Stimulated activated CD4-positive, alpha-beta T cell treated with anti-CD3 and anti-CD28 coated beads, Interleukin-2, amount 100 ng/mL, for 4 hours (primary cell): ENCODE data around the gene EIF1.
"Not testable (repeated sequence)": the region's sequence is repeated elsewhere in the genome, so short reads cannot be mapped to it uniquely, and the experiment has no call there.

Experiments
- DNase-seq: peaks from one replicate; pipeline ENCODE4 v3.0.0-alpha.2; 2020; ENCODE audit warnings: low read depth

The EIF1 gene

DNA sequence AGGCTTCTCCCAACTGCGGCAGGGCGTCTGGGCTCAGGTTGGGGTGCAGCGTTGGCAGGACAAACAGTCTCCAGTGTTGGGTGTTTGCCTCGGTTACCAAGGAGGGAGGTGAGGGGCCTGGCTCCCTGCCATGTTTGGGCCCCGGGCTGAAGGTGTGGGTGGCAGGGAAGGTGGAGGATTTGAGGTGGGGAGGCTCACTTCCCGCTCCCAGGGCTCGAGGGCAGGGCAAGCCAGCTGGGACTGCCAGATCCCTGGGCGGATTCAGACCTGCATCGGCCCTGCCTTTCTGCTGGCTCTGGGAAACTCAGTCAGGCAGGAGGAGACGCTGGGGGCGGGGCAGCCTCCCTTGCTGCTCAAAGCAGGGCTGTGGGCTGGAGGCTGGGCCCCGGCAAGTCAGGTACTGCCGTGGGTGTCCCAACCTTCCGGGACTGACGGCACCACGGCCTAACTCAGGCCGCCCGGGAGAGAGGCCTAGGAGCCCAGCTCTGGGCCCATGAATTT is 33.0 kb upstream of the EIF1 start:
- no peak for DNase-seq

DNA sequence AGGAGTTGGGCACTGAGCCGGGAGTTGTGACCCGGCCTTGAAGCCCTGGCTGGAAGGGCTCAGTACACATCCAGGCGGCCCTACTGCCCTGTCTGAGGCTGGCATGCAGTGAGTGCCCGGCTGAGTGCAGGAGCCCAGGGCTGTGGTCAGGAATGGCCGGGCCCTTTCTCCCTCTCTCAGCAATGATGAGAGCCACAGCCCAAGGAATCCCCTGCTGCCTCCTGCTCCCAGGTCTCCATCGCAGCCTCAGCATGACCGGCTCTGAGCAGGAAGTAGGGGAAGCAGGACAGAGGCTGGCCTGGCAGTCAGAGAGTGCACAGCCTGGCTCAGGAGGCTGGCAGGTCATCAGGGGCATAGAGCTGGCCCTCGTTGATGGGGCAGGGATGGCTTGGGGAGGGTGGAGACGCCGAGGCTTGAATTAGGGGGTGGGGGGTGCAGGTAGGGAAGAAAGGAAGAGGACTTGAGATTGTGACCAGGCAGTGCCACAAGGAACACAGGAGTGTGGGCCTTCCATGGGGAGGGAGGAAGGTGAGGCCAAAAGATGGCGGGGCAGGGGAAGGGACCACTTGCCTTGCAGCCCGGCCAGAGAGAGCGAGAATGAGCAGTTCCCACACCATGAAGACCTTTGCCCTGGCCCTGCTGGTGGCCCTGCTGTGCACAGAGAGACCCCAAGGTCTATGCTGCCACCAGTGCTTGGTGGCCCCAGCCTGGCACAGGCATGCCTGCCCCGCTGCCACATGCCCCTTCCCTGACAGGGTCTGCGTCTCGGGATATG is 32.2 kb upstream of the EIF1 start:
- DNase-seq, result no peak

DNA sequence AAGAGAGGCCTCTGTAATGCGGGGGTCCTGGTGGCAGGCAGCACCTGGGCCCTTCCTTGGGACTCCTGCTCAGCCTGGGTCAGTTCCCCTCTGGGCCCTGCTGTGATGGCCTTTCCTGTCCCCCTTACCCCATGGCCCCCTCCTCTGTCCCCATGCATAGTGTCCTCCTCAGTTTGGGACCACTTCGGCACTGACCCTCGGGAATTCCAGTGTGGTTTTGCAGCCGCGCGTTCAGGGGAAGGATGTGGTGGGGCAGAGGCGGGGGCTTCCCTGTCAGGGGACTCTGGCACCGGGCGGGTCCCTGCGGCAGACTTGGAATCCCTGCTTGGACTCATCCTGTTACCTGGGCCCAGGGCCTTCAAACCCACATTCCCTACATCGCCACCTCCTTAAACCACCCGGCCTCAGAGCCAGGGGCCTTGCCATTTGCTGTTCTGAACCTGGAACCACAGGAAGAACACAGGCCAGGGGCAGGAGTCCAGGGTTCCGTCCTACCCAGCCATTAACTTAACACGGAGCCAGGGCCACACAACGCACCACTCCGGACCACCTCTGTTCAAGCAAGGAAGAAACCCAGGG is 31.4 kb upstream of the EIF1 start:
- DNase-seq, result no peak

DNA sequence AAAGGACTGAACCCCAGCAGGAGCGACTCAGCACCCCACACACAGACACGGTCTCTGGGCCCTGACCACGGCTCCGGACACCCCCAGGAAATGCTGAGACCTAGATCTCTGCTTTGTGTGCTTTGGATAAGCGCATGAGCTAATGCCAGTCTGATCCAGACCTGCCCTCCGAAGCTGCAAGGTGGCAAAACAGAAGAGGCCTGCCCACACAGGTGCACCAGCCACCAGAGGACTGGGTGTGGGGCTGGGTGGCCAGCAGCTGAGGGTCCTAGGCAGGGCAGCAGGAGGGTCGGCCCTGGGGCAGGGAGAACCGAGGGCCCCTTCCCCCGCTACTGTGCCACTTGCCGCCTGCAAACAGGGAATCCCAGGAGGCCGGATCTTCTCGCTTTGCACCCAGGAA is 30.7 kb upstream of the EIF1 start:
- DNase-seq, result no peak

DNA sequence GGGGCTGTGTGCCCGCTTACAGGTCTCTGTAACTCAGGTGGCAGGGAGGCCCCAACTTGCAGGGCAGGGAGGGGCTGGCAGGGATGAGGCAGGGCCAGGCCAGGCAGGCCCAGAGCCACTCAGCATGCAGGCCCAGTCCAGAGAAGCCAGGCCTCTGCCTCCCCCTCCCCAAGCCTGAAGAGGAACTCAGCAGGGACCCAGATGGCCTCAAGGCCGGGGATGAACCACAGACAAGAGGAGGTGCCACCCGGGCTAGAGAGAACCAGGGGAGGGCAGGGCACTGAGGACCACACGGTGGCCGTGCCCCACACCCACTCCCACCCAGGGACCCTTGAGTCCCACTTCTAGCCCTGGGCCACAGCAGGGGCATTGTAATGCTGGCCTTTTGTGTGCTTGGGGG is 29.8 kb upstream of the EIF1 start:
- no peak for DNase-seq

DNA sequence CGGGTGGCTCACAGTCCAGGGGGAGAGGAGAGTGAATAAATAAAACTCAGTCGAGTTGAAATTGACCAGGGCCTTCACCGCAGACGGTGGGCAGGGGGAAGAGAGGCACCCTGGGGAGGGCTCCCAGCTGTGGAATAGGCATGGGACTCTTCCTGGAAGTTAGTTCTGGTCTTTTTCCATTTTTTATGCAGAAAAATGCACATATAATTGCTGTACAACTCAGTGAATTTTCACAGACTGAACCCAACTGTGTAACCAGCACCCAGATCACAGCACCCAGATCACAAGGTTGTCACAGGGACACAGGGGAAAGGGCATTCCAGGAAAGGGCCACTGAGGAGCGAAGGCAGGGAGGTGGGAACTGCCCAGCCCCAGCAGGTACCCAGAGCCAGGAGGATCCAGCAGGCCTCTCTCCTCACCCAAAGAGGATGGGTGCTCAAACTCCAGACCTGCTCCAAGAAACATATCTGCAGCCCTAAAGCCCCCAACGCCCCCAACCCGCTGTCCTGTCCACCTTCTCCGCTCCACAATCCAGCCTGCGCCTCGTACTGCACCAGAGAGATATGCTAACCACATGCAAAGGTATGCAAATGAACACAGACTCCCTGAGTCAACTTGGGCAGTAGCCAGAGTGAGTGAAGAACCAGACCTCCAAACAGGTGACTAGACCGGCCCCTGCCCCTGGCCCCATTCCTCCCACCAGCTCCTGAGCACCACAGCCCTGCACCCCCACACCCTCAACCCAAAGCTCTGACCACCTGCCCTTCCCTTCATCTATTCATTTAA is 29.1 kb upstream of the EIF1 start:
- no peak for DNase-seq

DNA sequence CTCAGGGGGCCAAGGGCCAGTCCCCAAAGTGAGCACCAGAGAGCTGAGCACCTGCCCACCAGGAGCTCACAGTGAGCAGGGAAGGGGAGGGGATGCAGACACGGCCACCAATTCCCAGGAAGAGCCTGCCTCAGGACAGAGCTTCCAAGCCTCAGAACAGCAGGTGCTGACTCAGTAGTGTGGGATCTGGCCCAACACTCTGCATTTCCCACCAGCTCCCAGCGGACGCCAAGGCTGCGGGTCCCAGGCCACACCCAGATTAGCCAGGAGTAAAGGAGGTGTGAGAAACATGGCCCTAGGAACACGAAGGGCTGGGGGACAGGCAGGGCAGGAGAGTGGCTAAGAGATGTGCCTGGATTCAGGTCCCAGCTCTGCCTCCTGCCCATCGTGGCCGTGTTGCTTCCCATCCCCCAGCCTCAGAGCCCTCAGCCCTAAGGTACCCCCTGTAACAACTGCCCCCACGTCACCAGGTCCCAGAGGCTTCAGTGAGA is 28.4 kb upstream of the EIF1 start:
- no peak for DNase-seq

DNA sequence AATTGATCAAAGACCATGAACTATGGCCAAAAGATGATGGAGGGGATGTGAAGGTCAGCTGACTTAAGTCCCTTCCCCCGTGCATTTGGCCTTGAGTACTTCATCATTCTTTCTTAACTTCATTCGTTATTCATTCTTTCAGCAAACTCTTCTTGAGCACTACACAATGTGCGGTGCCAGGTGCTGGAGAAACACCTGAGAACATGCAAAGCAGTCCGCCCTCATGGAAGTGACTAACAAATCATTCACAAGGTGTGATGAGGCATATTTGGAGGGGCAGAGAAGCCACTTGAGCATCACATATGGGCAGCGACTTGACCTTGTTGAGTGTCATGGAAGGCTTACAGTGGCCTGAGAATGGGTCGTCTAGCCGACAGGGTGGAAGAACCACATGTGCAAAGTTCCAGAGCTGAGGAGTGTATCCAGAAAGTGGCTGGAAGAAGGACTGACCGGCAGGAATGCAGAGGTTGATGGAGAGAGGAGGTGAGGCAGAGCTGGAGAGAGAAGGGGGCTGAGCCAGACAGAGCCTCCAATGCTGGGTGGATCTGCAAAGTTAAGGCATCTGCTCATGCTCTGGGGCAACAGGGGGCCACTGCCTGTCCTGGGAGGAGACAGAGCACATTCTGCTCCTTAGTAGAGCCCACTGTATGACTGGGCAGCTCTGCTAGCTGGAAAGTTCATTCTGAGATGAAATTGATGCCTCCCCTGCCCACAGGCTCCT is 25.1 kb upstream of the EIF1 start:
- DNase-seq, result no peak

DNA sequence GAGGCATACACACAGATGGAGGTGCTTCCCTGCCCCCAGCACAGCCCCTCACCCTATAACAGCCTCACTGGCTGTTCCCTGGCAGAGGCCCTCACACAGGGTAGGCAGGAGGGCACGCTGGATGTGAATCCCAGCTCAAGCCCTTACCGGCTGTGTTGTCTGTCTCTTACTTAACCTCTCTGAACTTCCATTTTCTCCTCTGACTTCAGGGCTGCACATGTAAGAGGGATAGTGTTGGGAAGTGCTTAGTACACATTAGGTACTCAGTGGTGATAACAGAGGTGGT is 24.6 kb upstream of the EIF1 start:
- DNase-seq, result no peak

DNA sequence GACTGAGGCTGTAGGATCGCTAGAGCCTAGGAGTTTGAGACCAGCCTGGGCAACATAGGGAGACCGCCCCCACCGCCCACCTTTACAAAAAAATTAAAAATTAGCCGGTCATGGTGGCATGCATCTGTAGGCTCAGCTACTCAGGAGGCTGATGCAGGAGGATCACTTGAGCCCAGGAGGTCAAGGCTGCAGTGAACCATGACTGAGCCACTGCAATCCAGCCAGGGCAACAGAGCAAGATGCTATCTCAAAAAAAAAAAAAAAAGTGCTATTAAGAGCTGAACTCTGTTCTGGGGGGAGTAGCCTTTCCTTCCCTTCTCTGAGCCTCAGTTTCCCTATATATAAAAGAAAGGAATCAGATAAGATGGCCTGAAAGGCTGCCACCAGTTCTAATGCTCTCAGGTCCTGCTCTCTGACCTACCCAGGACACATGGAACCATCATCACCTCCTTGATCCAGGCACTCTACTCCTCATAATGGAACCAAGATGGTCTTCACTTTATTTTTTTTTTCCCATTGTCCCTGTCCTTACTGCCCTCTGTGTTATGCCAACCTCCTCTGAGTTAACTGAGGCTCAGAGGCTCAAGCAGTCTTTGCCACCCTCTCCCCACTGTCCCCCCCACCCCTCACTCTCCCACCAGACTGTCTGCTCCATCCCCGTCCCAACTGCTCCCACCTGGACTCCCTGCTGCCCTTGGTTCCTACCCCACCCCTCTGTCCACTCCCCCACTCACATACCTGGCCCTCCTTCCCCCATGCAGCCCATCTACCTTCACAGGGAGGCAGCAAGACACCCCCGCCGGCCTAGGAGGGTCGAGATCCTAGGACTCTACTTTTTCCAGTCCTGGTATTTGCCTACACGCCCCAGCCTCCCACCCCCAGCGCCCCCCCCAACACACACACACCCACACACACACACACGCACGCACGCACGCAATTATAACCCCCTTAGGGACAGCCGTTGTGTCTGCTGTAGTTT is 23.8 kb upstream of the EIF1 start:
- no peak for DNase-seq

DNA sequence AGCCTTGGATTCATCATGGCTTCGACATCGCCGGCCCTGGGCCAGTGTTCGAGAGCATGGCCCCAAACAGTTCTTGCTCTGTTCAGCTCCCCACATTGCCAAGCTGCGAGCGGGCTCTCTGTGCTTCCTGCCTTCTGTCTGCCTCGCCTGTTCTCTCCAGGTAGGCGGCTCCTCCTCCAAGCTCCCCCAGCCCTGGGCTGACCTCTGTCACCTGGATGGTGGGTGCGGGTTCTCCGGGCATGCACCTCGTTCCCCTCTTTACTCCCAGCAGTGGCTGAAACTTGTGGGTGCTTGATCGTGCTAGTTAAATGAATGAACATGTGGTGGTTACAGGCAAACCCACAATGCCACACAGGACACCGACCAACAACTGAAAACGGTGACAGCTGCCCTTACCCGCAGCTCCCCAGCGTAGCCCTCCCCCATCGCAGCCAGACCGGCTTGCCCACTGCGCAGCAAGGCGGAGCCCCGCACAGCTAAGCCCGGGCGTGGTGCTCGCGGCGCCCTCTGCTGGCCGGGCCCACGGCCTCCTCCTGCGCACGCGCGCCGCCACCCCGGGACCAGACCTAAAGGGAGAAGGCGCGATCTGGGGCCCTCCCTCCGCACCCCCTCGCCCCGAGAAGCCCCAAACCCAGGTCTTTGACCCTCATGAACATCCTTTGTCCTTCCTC is 23.0 kb upstream of the EIF1 start:
- peak; percentile 82 for DNase-seq

DNA sequence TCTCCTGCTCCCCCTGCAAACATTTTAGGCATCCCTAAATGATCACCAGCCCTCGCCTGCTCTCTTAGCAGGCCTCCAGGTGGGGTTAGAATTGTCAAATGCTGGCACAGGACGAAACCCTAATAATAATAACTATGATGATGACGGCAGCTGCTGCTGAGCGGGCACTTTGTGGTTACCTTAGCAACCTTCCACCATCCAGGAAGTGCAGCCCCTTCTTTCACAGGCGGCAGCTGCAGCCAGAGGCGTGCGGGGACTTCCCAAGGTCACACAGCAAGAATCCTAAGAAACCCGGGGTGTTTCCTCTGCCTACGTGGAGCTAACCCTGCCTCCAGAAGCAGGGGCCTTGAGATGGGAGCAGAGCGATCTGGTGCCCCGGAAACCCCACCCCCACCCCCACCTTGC is 22.4 kb upstream of the EIF1 start:
- DNase-seq, result peak; percentile 60

DNA sequence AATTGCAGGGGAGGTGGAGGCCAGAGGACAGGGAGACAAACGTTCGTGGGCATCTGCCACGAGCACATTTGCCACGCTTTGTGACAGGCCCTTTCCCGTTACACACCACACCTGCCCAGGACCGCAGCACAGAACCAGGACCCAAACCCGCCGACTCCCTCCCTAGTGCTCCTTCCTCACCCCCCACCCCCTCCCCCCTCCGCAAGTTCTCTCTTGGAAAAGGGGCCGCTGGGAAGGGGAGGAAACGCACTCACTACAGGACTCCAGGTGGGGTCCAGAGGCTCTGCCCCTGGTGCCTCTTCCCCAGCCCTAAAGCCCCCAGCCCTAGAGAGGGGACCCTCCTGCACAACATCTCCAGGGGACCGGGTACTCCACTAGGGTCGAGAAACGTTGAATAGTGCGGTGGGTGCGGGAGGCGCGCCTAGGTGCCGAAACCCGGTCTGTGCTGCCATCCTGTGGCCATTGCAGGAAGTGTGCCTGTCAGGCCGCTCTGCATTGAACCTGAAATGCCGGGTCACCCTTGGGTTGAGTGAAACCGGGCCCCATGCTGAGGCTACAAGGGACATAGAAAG is 21.9 kb upstream of the EIF1 start:
- DNase-seq, result peak; percentile 78

DNA sequence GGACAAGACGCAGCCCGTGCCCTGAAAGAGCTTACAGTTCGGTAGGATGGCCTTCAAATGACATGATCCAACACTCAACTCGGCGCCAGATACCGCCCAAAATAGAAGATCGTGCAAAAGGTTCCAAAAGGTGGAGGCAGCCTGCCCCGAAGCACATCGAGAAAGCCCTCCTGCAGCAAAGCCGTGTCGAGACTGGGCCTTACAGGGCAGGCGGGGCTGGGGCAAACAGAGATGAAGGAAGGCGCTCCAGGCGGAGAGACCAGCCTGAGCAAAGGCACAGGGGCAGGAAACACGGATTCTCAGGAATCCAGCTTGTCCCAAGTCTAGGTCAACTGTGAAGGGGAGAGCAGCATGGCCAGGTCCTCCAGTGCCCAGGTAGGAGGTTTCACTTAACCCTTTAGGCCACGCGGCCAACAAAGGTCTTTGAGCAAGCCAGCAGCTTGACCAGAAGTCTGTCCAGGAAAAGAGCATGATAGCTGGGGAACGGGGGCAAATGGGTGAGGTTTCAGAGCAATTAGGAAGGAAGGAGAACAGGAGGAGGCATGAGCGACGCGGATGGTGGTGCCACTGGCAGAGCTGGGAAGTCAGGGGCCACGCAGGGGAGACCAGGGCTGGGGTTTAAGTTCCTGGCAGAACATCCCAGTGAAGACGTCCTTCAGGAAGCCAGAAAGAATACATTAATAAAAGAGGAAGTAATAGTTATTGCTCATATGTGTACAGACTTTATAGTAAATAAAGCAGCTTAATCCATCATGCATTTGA is 21.2 kb upstream of the EIF1 start:
- no peak for DNase-seq

DNA sequence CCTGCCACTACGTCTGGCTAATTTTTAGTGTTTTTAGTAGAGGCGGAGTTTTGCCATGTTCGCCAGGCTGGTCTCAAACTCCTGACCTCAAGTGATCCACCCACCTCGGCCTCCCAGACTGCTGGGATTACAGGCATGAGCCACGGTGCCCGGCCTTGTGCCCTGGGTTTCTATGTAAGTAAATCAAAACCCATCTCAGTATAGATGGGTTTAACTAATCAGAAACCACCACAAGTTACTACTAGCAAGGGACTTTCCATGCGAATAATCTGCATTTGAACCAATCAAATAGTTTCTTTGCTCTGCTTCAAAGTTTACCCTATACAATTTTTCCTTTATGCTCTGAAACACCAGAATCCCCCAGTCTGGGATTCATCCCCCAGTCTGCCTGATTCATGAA is 16.5 kb upstream of the EIF1 start:
- DNase-seq, result no peak

DNA sequence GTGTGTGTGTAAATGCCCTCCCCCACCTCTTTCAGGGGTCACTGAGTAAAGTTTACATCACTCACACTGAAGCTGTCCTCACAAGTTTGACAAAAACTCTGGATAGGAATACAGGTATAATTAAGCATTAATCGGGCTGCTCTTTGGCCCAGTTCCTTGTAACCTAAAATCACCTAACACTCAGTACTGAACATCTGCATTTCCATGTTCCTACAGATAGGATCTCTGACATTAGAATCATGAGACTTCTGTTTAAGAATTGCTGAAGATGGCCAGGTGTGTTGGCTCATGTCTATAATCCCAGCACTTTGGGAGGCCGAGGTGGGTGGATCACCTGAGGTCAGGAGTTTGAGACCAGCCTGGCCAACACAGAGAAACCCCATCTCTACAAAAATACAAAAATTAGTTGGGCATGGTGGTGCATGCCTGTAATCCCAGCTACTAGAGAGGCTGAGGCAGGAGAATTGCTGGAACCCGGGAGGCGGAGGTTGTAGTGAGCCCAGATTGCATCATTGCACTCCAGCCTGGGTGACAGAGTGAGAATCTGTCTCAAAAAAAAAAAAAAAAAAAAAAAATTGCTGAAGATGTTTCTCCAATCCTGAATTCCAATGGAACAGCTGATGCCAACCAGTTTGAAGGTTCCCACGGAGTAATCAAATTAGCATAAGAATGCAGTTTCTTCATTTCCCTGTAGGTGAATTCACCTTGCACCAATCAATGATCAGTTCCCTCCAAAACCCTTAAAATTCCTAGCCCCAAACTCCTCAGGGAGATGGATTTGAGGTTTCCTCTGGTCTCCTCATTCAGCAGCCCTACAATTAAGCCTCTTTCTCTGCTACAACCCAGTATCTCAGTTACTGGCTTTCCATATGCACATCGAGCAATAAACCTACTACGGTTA is 13.3 kb upstream of the EIF1 start:
- DNase-seq, result not testable (repeated sequence)

DNA sequence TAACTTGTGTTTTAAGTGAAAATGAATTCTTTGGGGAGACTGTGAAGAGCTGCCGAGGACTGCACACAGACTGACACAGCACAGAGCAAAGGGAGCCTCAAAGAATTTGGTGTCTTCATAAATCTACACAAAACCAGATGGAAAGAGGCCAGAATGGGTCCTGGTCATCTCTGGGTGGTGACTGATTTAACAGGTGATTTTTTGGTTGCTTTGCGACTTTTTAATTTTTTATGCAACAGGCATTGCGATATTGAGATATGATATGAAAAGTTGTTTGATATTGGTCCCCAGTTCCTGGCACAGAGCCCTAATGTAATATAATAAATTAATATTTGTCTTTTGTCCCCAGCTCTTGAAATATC is 12.6 kb upstream of the EIF1 start:
- no peak for DNase-seq

DNA sequence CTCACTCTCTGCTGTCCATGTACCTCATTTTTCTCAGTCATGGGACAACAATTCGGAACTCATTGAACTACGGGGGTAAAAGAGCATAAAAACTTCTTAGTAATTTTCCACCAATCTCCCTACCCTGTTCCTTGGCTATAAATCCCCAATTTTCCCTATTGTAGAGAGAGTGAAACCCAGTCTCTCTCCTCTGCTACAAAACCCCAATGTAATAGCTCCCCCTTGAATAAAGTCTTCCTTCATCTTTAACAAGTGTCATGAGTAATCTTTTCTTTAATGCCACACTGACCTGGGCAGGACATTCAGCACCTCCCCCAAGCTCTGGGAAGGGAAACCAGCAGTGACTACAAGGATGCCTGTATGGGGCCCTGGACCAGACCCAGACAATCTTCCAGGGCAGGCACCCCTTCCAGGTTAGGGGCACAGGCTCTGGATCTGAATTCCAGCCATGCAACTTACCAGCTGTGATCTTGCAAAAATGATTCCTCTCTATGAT is 10.2 kb upstream of the EIF1 start:
- DNase-seq, result no peak
